ENCODE measurements around the gene RARG.
"Not testable (repeated sequence)": the region's sequence is repeated elsewhere in the genome, so short reads cannot be mapped to it uniquely, and the experiment has no call there.

Gene RARG

DNA sequence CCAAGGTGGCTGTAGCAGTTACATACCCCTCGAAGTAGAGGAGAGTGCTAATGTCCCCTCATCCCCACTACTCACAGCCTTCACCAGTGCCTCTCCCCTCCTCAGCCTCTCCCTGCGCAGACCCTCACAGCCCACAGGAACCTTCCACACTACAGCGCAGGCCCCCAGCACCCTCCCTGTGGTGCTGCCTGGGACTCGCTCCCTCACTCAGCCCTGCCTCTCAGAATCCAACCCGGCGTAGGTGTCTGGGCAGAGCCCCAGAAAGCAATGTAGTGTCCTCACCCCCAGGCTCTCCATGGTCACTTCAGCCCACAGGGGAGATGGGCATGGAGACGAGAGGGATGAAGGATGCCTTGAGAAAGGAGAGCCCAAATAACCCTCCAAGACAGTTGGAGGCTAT lies 62.4 kb downstream of the RARG start:
- DNase-seq (ENCODE audit: low spot score), result no peak

GRCh38 chr12:53166837-53167236 lies 65.2 kb downstream of the RARG start:
- no peak for DNase-seq (ENCODE audit: low spot score)

DNA sequence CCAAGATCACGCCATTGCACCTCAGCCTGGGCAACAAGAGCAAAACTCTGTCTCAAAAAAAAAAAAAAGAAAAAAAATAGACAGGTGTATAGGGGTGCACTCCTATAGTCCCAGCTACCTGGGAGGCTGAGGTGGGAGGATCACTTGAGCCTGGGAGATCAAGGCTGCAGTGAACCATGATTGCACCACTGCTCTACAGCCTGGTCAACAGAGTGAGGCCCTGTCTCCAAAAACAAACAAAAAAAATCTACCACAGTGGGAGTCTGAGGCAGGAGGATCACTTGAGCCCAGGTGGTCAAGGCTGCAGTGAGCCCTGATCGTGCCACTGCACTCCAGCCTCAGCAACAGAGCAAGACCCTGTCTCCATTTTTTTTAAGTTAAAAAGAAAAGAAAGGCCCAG lies 69.0 kb downstream of the RARG start:
- not testable (repeated sequence) for DNase-seq (ENCODE audit: low spot score)

DNA sequence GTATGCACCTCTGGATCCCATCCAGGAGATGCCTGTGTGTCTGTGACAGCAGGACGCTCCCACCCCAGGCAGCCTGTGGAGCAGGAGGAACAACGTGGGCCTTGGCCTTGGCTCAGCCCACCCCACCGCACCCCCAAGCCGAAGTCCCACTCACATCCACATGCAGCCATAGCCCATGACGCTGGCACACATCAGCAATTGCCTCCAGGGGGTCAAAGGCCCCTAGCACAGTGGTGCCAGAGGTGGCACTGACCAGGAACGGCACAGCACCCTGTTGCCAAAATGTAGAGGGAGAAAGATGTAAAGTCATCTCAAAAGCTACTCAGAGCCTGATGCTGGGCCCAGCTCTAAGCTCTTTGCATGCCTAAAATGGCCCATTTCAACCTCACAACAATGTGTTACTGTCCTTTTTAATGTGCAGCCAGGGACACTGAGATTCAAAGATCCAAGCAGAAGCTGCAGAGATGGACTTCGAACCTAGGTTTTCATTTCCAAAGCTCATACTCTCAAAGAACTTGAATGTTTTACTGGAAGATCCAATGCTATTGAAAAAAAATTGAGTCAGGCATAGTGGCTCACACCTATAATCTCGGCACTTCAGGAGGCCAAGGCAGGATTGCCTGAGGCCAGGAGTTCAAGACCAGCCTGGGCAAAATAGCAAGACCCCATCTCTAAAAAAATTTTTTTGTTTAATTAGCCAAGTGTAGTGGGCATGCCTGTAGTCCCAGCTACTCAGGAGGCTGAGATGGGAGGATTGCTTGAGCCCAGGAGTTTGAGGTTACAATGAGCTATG lies 70.7 kb downstream of the RARG start:
- no peak for DNase-seq (ENCODE audit: low spot score)

DNA sequence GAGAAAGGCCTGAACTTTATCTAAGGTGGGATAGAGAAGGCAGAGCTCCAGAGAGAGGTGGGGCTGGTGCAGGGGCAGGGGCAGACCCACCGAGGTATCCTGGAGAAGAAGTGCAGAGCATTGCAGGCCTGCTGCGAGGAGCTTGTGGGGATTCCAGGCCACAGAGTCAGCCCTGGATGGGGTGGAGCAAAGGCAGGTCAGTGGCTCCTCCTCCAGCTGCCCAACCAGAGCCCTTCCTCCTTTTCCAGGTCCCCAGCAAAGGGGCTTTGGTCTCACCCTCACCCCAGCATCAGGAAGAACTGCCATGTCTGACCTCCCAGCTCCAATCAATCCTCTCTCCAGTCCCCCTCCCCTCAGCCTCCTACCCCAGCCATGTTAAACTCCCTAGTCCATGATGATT lies 71.3 kb downstream of the RARG start:
- no peak for DNase-seq (ENCODE audit: low spot score)
